NK-92 (cell line): ENCODE results near the gene ZFYVE28.

Source experiments
- DNase-seq: peaks from one replicate; lab custom pipeline; 2025; ENCODE audit not compliant: unreplicated experiment; lab: John Stamatoyannopoulos, UW

The ZFYVE28 gene

GRCh38 chr4:2354760-2355159 is 63.7 kb downstream of the ZFYVE28 start:
- DNase-seq = no peak

GRCh38 chr4:2354118-2354517 is 64.3 kb downstream of the ZFYVE28 start:
- DNase-seq = no peak

GRCh38 chr4:2353222-2354107 is 65.0 kb downstream of the ZFYVE28 start:
- no peak for DNase-seq

GRCh38 chr4:2352729-2353221 is 65.7 kb downstream of the ZFYVE28 start:
- DNase-seq = no peak

- DNase-seq = no peak
Observed at GRCh38 chr4:2352171-2352570, 66.3 kb downstream of the ZFYVE28 start.

GRCh38 chr4:2350982-2351381 is 67.5 kb downstream of the ZFYVE28 start:
- DNase-seq = no peak

- DNase-seq = no peak
Observed at GRCh38 chr4:2348786-2349185, 69.7 kb downstream of the ZFYVE28 start.

- DNase-seq = no peak
Observed at GRCh38 chr4:2347190-2347589, 71.3 kb downstream of the ZFYVE28 start.

- no peak for DNase-seq
Observed at GRCh38 chr4:2343476-2343875, 75.0 kb downstream of the ZFYVE28 start.

GRCh38 chr4:2341911-2342652 is 76.4 kb downstream of the ZFYVE28 start:
- no peak for DNase-seq

- no peak for DNase-seq
Observed at GRCh38 chr4:2341261-2341841, 77.1 kb downstream of the ZFYVE28 start.

GRCh38 chr4:2340272-2341061 is 78.0 kb downstream of the ZFYVE28 start:
- no peak for DNase-seq

GRCh38 chr4:2339458-2340271 is 78.8 kb downstream of the ZFYVE28 start:
- DNase-seq = no peak

GRCh38 chr4:2338754-2339457 is 79.5 kb downstream of the ZFYVE28 start:
- no peak for DNase-seq

- no peak for DNase-seq
Observed at GRCh38 chr4:2337896-2338295, 80.5 kb downstream of the ZFYVE28 start.

GRCh38 chr4:2337131-2337723 is 81.2 kb downstream of the ZFYVE28 start:
- DNase-seq = no peak

GRCh38 chr4:2336659-2337058 is 81.8 kb downstream of the ZFYVE28 start:
- DNase-seq = no peak

- DNase-seq = no peak
Observed at GRCh38 chr4:2335729-2336101, 82.7 kb downstream of the ZFYVE28 start.
